ENCODE results near the gene NIPAL4.

DNA sequence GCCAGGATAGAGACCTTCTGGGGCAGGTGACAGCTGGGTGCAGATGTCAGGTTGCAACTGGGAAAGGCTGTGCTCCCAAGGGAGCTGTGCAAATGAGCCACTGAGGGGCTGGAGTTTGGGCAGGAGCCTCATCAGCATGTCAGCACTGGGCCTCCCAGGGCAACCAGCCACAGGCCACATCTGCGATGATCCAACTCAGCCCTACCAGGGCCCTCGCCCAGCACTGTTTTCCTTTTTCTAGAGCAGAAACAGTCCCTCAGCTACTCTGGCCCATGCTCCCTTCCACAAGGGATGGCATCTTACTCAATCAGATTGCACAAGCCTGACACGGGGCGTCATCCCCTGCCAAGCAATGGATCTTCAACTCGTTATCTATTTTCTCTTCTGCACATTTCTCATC is 24.8 kb downstream of the NIPAL4 start:
- TF ChIP-seq, protein P1, sequence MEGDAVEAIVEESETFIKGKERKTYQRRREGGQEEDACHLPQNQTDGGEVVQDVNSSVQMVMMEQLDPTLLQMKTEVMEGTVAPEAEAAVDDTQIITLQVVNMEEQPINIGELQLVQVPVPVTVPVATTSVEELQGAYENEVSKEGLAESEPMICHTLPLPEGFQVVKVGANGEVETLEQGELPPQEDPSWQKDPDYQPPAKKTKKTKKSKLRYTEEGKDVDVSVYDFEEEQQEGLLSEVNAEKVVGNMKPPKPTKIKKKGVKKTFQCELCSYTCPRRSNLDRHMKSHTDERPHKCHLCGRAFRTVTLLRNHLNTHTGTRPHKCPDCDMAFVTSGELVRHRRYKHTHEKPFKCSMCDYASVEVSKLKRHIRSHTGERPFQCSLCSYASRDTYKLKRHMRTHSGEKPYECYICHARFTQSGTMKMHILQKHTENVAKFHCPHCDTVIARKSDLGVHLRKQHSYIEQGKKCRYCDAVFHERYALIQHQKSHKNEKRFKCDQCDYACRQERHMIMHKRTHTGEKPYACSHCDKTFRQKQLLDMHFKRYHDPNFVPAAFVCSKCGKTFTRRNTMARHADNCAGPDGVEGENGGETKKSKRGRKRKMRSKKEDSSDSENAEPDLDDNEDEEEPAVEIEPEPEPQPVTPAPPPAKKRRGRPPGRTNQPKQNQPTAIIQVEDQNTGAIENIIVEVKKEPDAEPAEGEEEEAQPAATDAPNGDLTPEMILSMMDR (conservative IDR thresholded peaks at IDR 0.05 in 1 of 2, IDR thresholded peaks at IDR 0.05 in 1 of 2; ENCODE audit: extremely low read depth in 1 of 2, insufficient read depth in 1 of 2, low read depth in 1 of 2, low read length in 2 of 2): no peak
- no peak for TF ChIP-seq EZH2 (IDR thresholded peaks at IDR 0.05; ENCODE audit: borderline replicate concordance, low read length)

Data from mammary epithelial cell (primary cell).